Femur (tissue), 1 donor: ENCODE measurements around the gene AMBRA1.

ENCODE experiments used
- DNase-seq: peaks from one replicate; pipeline ENCODE4 v3.0.0-alpha.2; 2017

The AMBRA1 gene

DNA sequence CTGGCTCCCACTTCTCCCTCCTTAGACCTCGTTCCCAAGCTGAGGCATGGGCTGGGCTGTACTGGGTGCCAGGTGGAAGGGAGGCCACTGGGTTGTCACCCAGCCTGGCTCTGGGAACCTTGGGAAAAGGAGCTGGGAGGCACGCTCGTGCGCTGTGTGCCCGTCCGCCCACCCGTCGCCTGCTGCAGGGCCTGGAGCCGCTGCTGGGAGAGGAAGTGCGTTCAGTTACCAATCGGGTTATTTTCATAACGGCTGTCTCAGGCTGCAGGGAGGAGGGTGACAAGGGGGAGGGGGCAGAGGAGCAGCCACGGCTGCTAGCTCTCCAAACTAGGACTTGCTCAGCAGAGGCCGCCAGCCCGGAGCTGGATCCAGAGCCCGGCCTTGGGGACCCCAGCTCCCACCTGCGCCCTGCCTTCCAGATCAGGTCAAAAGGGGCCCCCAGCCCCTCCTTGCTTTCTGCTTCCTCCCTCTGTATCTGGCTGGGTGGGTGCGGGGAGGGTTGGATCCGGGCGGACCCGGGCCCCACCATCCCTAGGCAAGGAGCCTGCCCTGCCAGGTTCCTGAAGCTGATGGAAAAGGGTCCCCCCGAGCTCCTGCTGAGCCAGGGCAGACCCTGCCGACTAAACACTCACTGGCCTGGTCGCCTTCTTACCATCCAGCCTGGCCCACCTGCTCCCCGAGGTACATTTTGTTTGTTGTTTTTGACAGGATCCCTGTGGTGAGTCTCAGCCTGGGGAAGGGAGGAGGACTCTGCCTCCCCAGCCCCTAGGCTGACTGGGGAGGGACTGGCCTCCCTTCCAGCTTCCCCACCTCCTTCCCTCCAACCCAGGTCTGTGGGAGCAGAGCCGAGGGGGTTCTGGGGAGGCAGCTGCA lies 232.3 kb downstream of the AMBRA1 start:
- peak; percentile 85 for DNase-seq

DNA sequence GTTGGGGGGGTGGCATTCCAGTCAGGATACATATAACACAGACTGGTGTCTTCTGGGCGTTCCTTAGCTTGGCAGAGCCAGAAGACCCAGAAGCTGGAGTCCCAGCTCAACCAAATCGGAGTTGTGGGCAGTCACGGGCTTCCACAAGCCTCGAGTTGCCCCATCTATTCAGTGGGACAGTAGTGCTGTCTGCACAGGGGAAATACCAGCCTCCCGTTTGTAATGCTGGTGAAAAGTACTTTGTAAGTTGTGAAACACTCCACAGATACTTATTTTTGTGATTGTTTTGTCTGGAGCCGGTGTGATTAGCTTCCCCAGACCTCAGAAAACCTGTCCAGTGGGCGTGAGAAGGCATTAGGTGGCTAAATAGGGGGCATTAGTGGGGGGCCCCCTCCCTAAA lies 232.9 kb downstream of the AMBRA1 start:
- no peak for DNase-seq

DNA sequence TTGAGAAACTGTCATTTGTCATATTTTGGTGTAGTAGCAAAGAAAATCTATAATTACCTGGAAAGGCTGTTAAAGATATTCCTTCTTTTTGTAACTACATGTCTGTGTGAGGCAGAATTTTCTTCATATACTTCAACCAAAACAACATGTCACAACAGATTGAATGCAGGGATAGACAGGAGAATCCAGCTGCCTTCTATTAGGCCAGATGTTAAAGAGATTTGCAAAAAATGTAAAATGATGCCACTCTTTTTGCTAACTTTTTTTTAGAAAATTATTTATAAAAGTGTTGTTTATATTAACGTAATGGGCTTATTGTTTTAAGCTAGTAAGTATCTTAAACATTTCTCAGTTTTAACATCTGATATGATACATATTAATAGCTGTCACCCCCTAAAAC lies 233.9 kb downstream of the AMBRA1 start:
- no peak for DNase-seq

DNA sequence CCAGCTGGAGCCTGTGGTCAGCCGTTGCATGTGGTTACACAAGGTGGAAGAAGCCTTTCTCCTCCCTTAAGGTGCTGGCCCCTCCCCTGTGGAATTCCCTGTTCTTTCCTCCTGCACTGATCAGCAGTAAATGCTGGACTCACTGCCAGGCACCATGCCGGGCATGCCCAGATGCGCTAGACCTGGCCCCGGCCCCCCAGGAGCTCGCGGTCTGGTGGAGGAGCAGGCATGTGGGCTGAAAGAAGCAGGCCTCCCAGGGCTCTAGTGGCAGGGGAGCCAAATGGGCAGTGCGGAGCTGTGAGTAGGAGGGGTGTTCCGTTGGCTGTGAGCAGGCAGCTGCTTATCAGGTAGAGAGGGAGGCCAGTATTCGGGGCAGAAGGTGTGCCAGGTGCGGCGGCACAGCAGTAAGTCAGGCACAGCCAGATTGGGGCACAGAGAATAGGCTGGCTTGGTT lies 236.3 kb downstream of the AMBRA1 start:
- DNase-seq: no peak

DNA sequence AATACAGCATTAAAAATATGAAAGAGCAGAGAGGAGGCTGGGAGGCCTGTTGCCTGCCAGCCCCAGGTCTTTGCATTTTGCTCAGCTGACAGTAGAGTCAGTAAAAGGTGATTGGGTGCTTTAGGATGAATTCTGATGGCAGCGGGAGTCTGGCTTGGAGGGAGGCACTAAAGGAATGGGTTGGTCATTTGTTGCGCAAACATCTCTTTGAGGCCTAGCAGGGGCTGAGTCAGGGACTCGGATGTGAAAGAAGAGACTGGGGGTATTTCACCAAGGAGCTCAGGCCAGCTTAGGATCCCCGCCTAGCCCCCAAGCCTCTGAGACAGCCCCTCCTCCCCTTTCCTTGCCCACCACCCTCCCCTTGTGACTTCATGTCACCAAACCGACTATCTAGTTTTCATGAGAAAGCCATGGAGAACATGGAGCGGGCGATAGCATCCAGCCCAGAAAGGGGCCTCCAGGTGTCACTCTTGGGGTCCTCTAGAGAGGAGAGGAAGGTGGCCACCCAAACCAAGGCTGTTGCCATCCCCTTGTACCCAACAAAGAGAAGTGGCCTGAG lies 236.8 kb downstream of the AMBRA1 start:
- DNase-seq: no peak

DNA sequence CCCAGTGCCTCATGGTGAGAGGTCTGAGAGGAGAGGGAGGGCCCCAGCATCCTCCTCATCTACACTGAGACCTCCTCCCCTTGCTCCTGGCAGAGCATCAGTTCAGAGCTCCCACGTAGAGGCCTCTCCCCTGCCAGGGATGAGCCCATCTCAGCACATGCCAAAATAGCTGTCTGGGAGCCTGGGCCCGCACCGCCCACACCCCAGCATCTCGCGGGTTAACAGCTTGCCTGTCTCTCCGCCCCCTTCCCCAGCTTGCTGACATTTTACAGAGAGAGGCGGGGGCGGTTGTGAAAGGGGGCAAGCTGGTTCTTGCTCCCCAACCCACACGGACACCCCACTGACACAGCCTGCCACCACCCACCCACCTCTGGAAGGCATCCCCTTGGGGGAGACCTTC lies 240.1 kb downstream of the AMBRA1 start:
- DNase-seq: no peak

DNA sequence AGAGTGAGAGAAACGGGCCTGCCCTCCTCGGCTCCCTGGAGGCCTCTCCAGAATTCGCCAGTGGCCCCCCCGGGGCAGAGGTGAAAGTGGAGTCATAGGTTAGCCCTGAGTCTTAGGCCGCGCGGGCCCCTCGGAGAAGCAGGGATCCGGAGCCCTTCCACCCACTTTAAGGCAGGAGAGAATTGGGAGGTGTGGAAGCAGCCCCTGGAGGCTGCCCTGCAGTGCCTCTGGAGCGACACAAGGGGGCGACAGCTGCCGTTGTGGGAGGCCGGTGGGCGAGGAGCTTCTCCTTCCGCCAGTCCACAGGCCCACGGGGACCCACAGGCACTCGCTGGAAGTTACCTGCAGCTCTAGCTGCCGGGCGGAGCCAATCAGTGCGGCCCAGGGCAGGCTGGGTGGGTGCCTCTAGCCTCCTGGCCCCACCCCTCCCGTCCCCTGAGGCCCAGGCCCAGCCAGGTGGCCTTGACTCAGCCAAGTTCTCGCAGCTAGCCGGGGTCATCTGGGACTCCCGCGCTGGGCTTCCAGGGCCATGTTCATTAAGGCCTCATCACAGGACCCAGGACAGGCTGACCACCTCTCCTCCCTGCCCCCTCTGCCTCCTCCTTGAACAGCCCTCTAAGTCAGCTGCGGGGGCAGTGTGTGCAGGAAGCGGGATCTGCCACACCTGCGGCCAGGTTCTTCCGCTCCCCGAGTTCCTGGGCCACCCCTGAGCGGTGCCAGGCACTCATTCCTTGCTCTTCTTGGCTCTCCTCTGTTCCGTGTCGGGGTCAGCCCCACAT lies 241.6 kb downstream of the AMBRA1 start:
- DNase-seq: no peak

DNA sequence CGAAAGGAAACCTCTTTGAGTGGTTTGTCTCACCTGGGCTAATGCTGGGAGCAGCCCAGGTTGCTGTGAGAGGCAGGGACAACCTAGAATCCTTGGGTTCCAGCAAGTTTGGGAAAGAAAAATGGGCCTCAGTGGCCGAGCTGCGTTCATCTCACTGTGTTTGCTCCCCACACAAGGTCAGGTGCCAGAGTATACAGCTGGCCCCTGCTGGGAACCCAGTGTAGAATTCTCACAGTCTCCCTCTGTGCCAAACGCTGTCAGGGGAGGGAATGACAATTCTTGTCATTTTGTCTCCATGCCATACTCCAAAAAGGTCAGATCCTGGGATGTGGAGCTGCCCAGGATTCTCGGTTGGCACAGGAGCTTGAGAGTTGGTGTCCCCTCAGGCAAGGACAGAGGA lies 242.2 kb downstream of the AMBRA1 start:
- DNase-seq: no peak

DNA sequence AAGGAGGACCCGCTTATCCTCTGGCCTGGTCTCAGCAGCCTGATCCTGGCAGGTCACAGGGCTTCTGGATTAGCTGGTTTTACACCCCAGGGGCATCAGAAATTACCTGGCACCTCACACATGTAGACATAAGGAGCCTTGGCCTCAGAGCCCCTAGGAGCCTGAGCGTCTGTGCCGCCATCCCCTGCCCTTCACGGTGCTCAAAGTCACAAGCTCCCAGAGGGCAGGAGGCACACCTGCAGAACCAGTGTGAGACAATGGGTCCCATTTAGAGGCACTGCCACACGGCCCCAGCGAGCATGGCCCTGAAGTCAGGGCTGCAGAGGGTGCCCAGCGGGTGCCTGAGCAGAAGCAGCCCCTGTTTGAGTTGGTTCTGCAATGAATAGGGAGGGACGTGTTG lies 242.7 kb downstream of the AMBRA1 start:
- DNase-seq: no peak

DNA sequence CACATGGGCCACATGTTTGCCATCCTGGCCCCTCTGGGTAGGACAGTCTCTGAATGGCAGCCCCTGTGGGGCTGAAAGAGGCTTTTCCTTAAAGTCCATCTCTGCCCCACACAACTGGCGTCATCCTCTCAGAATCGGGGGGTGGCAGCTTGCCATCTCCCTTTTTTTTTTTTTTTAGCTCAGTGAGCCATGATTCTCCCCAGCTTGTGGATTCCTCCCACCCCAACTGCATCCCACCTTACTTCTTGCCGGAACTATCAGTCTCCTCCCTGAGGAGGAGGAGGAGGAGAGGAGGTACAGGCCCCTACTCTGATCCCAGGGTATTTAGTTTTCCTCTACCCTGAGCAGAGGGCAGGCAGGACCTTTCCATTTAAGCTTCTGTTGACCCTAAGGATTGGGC lies 243.1 kb downstream of the AMBRA1 start:
- DNase-seq: no peak

DNA sequence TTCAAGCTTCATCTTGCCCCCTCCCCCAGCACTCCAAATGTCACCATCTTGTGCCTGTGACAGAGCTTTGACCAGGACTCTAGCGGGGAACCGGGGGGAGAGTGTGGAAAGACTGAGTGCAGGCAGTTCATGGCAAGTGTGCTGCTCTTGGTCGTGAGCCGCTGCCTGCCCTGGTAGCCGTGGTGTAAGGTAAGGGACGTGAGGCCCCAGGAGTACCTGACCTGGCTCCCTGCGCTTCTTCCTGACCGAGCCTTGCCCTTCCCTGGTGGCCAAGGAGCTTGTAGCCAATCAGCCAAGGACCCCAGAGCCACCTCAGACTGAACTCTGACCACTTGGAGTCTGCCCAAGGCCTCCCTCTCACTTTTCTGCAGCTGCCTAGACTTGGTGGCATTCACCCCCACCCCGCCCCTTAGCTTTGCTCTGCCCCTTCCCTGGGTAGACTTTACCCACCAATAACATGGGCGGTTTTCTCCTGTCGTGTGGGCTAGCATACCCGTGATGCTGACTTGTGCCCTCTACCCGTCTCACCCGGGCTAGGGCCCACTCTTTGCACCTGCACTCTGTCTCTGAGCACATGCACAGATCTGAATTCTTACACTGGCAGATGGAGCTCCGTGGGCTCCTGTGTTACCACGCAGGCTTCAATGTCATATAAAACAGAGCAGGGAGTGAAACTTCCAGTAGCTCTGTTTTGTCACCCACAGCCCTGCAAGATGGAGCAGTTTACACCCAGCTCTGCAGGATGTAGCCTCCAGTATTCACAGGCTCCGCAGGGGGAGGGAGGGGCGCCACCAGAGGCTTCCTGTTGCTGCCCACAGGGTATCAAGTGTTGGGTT lies 245.0 kb downstream of the AMBRA1 start:
- DNase-seq: no peak

DNA sequence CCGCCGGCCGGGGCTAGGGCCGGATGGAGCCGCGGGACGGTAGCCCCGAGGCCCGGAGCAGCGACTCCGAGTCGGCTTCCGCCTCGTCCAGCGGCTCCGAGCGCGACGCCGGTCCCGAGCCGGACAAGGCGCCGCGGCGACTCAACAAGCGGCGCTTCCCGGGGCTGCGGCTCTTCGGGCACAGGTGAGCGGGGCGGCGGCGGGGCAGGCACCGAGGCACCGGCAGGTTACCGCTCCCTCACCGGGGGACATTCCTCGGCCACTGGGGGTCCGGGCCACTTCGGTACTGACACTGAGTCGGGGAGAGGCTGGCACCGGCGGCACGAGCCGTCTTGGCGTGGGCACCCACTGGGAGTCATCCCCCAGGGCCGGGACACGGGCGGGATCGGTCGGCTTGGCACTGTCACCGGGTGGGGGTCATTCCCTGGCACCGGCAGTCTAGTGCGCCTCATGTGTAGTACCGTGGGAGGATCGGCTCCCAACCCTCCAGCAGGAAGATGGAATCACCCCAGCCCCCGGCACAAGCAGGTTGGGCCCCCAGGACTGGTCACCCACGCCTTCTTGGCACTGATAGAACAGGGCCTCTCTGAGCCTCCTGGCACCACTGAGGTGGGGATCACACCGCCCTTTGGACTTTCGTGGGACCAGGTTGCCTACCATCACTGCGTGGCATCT lies 246.0 kb downstream of the AMBRA1 start:
- DNase-seq: no peak

DNA sequence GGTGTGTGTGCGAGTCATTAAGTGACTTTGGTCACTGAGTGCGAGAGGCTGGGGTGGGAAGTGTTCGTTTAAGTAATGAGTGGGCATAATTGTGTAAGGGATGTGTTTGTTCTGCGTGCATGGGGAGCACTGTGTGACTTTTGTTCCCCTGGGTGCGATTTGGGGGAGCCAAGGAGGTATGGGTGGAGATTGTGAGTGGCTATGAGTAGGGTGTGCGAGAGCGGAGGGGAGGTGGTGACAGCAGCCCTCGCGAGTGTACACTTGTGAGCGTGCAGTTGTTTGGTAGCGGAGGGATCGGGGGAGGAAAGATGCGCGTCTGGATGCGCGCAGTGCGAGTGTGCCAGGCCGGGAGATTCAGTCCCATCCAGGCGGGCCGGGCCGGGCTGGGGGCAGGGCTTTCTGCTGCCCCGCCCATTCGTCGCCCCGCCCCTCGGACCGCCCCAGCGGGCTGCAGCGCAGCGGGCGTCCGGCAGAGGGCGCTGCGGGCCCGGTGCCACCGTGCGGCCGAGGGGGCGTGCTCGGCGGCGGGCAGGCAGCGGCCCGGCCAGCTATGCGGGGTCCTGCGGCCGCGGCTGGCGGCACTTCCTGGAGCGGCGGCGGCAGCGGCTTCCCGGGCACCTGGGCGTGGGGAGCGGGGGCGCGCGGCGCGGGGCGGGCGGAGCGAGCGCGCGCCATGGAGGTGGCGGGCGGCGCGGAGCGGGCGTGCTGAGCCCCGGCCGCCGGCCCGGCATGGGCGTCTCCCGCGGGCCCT lies 246.8 kb downstream of the AMBRA1 start, which contains the start of gene DGKZ:
Gene DGKZ, plus strand, starts transcription at position 578 of the 751 bp plus-strand sequence. CDS start 197 bp downstream, outside the sequence.
- peak; percentile 92 for DNase-seq
